GM12878 (cell line): Measurements from ENCODE around the gene PROKR1. TPM values are rescaled to one million over a fixed set of nuclear protein-coding genes. Genes with fewer than 3 reads are reported as not detected.

Experiments used
- ATAC-seq: fragments of 200-7000 bp; cut with Tn5 transposase; 3 replicates; pipeline ENCODE4 v1.9.1; 2020; ENCODE audit warnings: mild to moderate bottlenecking, moderate library complexity
- BruUV-seq: library from RNA; stranded (reverse); fragments of 400-500 nt; replicated peaks from 2 replicates; lab custom pipeline; 2021; lab: Mats Ljungman, UMichigan
- CTCF ChIA-PET: fragments of 300-600 bp; sonication (Branson Sonifier 250); formaldehyde crosslinking; extraction: SDS; loops from one replicate; lab custom pipeline; 2021; ENCODE audit warnings: inconsistent platforms; lab: Yijun Ruan, JAX
- POLR2A ChIA-PET: fragments of 350-600 bp; formaldehyde crosslinking; extraction: SDS; loops from one replicate; lab custom pipeline; 2021; ENCODE audit warnings: inconsistent platforms; lab: Charles Lee
- RAD21 ChIA-PET: fragments of 300-600 bp; sonication (Branson Sonifier 250); formaldehyde crosslinking; loops from one replicate; lab custom pipeline; 2023; ENCODE audit warnings: antibody characterized with exemption; ENCODE audit not compliant: unreplicated experiment; lab: Charles Lee
- SMC1A ChIA-PET: fragments of 300-600 bp; sonication (Branson Sonifier 250); formaldehyde crosslinking; loops from one replicate; lab custom pipeline; 2023; ENCODE audit not compliant: unreplicated experiment, uncharacterized antibody; lab: Charles Lee
- DNase-seq: peaks from one replicate; pipeline ENCODE4 v3.0.0-alpha.2; 2011; ENCODE audit warnings: low read depth, low spot score
- FAIRE-seq: peaks from 3 replicates; lab custom pipeline; 2011; peaks lifted over from hg19 to GRCh38; lab: Jason Lieb, UNC
- H2AFZ ChIP-seq: 2 replicates; pipeline ENCODE4 v1.6.0; 2011; ENCODE audit warnings: low read depth, low read length, control low read depth; ENCODE audit not compliant: control insufficient read depth
- H3K27ac ChIP-seq: 2 replicates; pipeline ENCODE4 v1.5.1; 2011; ENCODE audit warnings: control low read depth; ENCODE audit not compliant: control insufficient read depth, insufficient read depth
- H3K27me3 ChIP-seq, 2 experiments: replicated peaks in 1 of 2; 2 replicates each; pipeline versions ENCODE4 v1.6.0 to v1.6.1; 2011; ENCODE audit warnings: low read length in 1 of 2; ENCODE audit not compliant: control insufficient read depth in 2 of 2, insufficient read depth in 2 of 2
- H3K36me3 ChIP-seq, 2 experiments: 2 replicates each; pipeline ENCODE4 v1.5.1; 2011; ENCODE audit warnings: low read length in 1 of 2; ENCODE audit not compliant: control insufficient read depth in 2 of 2, insufficient read depth in 2 of 2
- H3K4me1 ChIP-seq: 2 replicates; pipeline ENCODE4 v1.6.1; 2011; ENCODE audit warnings: mild to moderate bottlenecking, low read length, moderate library complexity, mixed read lengths; ENCODE audit not compliant: control insufficient read depth, insufficient read depth
- H3K4me2 ChIP-seq: 2 replicates; pipeline ENCODE4 v1.6.0; 2011; ENCODE audit warnings: control low read depth; ENCODE audit not compliant: control insufficient read depth, insufficient read depth
- H3K4me3 ChIP-seq: fragments of 200-600 bp; sonication (generic); 2 replicates; pipeline ENCODE4 v1.5.1; 2016
- H3K79me2 ChIP-seq: 2 replicates; pipeline ENCODE4 v1.6.0; 2011; ENCODE audit warnings: low read length; ENCODE audit not compliant: control insufficient read depth, insufficient read depth
- H3K9ac ChIP-seq: 2 replicates; pipeline ENCODE4 v1.8.0; 2011; ENCODE audit warnings: low read length, control low read depth, mixed read lengths; ENCODE audit not compliant: control insufficient read depth, insufficient read depth
- H3K9me3 ChIP-seq: replicated peaks from 3 replicates; pipeline ENCODE4 v1.5.1; 2011; ENCODE audit warnings: mild to moderate bottlenecking, low read length; ENCODE audit not compliant: control insufficient read depth, insufficient read depth
- H4K20me1 ChIP-seq: 2 replicates; pipeline ENCODE4 v1.6.0; 2011; ENCODE audit not compliant: control insufficient read depth, insufficient read depth
- CBFB ChIP-seq: IDR thresholded peaks from 2 replicates; pipeline ENCODE4 v1.6.1; 2016; ENCODE audit warnings: antibody characterized with exemption, low read depth
- HDAC2 ChIP-seq: fragments of 200-600 bp; sonication (generic); IDR thresholded peaks from 2 replicates; pipeline ENCODE4 v1.6.1; 2017
- NR2F1 ChIP-seq: fragments of 450-650 bp; conservative IDR thresholded peaks from 2 replicates; pipeline ENCODE4 v1.6.1; 2017; ENCODE audit warnings: mild to moderate bottlenecking
- SP1 ChIP-seq: IDR thresholded peaks from one replicate; pipeline ENCODE4 v1.6.1; 2011; ENCODE audit warnings: low read depth, low read length
- TBL1XR1 ChIP-seq: IDR thresholded peaks from 2 replicates; pipeline ENCODE4 v1.6.1; 2012; ENCODE audit warnings: low read depth, low read length, improper control_type of control experiment
- ZNF274 ChIP-seq: IDR thresholded peaks from one replicate; pipeline ENCODE4 v1.8.0; 2011; ENCODE audit not compliant: insufficient read length, insufficient read depth
- WGBS: methylation state at CpG from one replicate; pipeline ENCODE4 v1.1.6; 2016; ENCODE audit warnings: low lambda C conversion rate; ENCODE audit not compliant: insufficient replicate concordance, insufficient coverage; ENCODE audit errors: missing lambda C conversion rate; 5-methylcytosine and 5-hydroxymethylcytosine counted together
- in situ Hi-C: fragments of 300-500 bp; cut with MboI; formaldehyde crosslinking; loops from 9 replicates; pipeline ENCODE4 v1.14.3; 2018; ENCODE audit warnings: mixed read lengths
- intact Hi-C: fragments of 100-400 bp; cut with micrococcal nuclease; formaldehyde crosslinking; loops from one replicate; pipeline ENCODE4 v1.14.2; 2022; ENCODE audit not compliant: unreplicated experiment
- polyA plus RNA-seq, 11 experiments: library from polyadenylated mRNA; depleted of rRNA in 4 of 11; unstranded in 6 of 11; stranded (reverse) in 5 of 11; fragments of >200 nt; fragmentation: Nextera tagmentation in 4 of 11; fragmentation: Illumina TruSeq in 1 of 11; extraction: Ambion mirVana in 4 of 11; extraction: Trizol in 1 of 11; gene quantifications; 1 replicate in 1 of 11; 2 replicates in 10 of 11; pipeline versions ENCODE4 v1.2.1 to v1.2.3, GENCODE V29; 2011 to 2016; ENCODE audit warnings: inconsistent platforms in 2 of 11, missing spikeins in 2 of 11, low read depth in 1 of 11
- total RNA-seq, 4 experiments: library from RNA; depleted of rRNA in 3 of 4; stranded (reverse); fragments of >200 nt in 3 of 4; fragmentation: Illumina TruSeq in 1 of 4; extraction: Trizol in 1 of 4; gene quantifications; 2 replicates each; pipeline versions ENCODE4 v1.2.1 to v1.2.3, GENCODE V29; 2013 to 2021
- TF ChIP-seq, protein P1 (sequence below): fragments of 450-650 bp; formaldehyde crosslinking; IDR thresholded peaks from 2 replicates; pipeline ENCODE4 v1.4.0; 2022; ENCODE audit warnings: mild to moderate bottlenecking, moderate library complexity
- TF ChIP-seq, protein P2 (sequence below): IDR thresholded peaks from 2 replicates; pipeline ENCODE4 v1.6.1; 2011; ENCODE audit warnings: low read depth, mild to moderate bottlenecking, low read length, moderate library complexity, borderline replicate concordance; ENCODE audit errors: extremely low read depth
- TF ChIP-seq, protein P3 (sequence below): IDR thresholded peaks from 2 replicates; pipeline ENCODE4 v1.6.1; 2012; ENCODE audit warnings: improper control_type of control experiment, low read depth, low read length; ENCODE audit not compliant: insufficient replicate concordance

PROKR1 gene
- total and polyA plus RNA-seq, 10 of the 15 experiments (the other 5 are each of a cell fraction or from before 2014, with no cell fraction given) = 0.01 to 0.02 TPM; not detected in 8

DNA sequence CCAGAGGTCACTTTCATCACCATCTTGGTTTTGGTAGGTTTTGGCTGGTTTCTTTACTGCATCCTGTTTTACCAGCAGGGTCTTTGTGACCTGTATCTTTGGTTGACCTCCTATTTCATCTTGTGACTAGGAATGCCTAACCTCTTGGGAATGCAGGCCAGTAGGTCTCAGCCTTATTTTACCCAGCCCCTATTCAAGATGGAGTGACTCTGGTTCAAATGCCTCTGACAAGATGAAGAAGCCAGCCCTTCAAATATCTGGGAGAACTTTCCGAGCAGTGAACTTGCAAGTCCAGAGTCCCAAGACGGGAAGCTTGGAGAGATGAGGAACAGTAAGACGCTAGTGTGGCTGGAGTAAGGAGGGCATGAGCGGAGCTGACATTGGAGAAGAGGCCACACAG, 28.6 kb downstream of the PROKR1 start:
- in situ Hi-C loops (no loop called here), intact Hi-C loops (no loop called here)
- ATAC-seq = no peak
- TF ChIP-seq, protein P1, sequence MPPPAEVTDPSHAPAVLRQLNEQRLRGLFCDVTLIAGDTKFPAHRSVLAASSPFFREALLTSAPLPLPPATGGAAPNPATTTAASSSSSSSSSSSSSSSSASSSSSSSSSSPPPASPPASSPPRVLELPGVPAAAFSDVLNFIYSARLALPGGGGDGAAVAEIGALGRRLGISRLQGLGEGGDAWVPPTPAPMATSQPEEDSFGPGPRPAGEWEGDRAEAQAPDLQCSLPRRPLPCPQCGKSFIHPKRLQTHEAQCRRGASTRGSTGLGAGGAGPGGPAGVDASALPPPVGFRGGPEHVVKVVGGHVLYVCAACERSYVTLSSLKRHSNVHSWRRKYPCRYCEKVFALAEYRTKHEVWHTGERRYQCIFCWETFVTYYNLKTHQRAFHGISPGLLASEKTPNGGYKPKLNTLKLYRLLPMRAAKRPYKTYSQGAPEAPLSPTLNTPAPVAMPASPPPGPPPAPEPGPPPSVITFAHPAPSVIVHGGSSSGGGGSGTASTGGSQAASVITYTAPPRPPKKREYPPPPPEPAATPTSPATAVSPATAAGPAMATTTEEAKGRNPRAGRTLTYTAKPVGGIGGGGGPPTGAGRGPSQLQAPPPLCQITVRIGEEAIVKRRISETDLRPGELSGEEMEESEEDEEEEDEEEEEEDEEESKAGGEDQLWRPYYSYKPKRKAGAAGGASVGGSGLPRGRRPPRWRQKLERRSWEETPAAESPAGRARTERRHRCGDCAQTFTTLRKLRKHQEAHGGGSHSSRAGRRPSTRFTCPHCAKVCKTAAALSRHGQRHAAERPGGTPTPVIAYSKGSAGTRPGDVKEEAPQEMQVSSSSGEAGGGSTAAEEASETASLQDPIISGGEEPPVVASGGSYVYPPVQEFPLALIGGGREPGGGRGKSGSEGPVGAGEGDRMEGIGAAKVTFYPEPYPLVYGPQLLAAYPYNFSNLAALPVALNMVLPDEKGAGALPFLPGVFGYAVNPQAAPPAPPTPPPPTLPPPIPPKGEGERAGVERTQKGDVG (CRISPR knock-in tag) = no peak
- no peak for TF ChIP-seq TBL1XR1
- no peak overlapping the region for H2AFZ ChIP-seq
- BruUV-seq = no TSS peak
- H3K9me3 ChIP-seq = no peaks in the 10 kb centered on the region; the same call in 1 of the 3 replicates
- H3K4me2 ChIP-seq = no peak overlapping the region
- no peaks in the 10 kb centered on the region for H3K27me3 ChIP-seq
- POLR2A ChIA-PET = no interaction called here
- no peaks in the 10 kb centered on the region for H3K36me3 ChIP-seq
- H3K27ac ChIP-seq = no peak overlapping the region
- no peak for FAIRE-seq
- H3K4me3 ChIP-seq = no peak overlapping the region
- no peak for DNase-seq
- SMC1A ChIA-PET = no interaction called here
- no peaks in the 10 kb centered on the region for H3K4me1 ChIP-seq
- H3K9ac ChIP-seq = no peak overlapping the region
- RAD21 ChIA-PET = no interaction called here
- 71% methylated on average over 4 of the region's 4 CpGs for WGBS
- no peaks in the 10 kb centered on the region for H3K79me2 ChIP-seq
- no peaks in the 10 kb centered on the region for H4K20me1 ChIP-seq
- CTCF ChIA-PET = no interaction called here

DNA sequence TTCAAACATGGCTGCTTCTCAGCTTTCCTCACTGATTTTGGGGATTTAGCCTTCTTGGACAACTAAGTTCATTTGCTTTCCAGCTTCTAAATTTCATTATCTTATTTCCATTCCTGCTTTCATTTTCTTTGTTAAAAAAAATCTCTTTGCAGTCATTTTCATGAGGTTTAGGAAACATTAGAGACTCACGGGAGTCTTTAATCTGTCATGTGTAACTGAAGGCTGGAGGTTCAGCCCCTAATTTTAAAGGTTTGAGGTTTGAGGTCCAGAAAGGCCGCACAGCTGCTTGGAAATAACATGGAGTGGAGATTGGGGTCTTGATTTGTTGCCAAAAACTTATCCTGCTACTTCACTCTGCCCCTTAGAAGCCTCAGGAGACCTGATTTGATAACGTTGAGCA, 30.3 kb downstream of the PROKR1 start:
- no peaks in the 10 kb centered on the region for H4K20me1 ChIP-seq
- H3K9ac ChIP-seq = no peak overlapping the region
- no peak overlapping the region for H2AFZ ChIP-seq
- no peak overlapping the region for H3K4me3 ChIP-seq
- H3K27me3 ChIP-seq = no peaks in the 10 kb centered on the region
- intact Hi-C loops (no loop called here), in situ Hi-C loops (no loop called here)
- BruUV-seq = no TSS peak
- SMC1A ChIA-PET = interaction anchor here (1.4 kb wide), 1 partner anchor 38 kb away, joined by 3 read pairs; no protein-coding TSS in a partner anchor
- no peaks in the 10 kb centered on the region; the same call in 1 of the 3 replicates for H3K9me3 ChIP-seq
- H3K79me2 ChIP-seq = no peaks in the 10 kb centered on the region
- FAIRE-seq (no peak), DNase-seq (no peak), ATAC-seq (no peak)
- H3K4me2 ChIP-seq = no peak overlapping the region
- H3K27ac ChIP-seq = no peak overlapping the region
- CTCF ChIA-PET = no interaction called here
- 13% methylated on average over 3 of the region's 3 CpGs for WGBS
- RAD21 ChIA-PET = interaction anchor here (0.5 kb wide), 1 partner anchor 794 kb away, joined by 3 read pairs; no protein-coding TSS in a partner anchor
- no peaks in the 10 kb centered on the region for H3K36me3 ChIP-seq
- H3K4me1 ChIP-seq = no peaks in the 10 kb centered on the region
- POLR2A ChIA-PET = no interaction called here
- TF ChIP-seq, protein P2, sequence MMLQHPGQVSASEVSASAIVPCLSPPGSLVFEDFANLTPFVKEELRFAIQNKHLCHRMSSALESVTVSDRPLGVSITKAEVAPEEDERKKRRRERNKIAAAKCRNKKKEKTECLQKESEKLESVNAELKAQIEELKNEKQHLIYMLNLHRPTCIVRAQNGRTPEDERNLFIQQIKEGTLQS = no peak
- TF ChIP-seq, protein P3, sequence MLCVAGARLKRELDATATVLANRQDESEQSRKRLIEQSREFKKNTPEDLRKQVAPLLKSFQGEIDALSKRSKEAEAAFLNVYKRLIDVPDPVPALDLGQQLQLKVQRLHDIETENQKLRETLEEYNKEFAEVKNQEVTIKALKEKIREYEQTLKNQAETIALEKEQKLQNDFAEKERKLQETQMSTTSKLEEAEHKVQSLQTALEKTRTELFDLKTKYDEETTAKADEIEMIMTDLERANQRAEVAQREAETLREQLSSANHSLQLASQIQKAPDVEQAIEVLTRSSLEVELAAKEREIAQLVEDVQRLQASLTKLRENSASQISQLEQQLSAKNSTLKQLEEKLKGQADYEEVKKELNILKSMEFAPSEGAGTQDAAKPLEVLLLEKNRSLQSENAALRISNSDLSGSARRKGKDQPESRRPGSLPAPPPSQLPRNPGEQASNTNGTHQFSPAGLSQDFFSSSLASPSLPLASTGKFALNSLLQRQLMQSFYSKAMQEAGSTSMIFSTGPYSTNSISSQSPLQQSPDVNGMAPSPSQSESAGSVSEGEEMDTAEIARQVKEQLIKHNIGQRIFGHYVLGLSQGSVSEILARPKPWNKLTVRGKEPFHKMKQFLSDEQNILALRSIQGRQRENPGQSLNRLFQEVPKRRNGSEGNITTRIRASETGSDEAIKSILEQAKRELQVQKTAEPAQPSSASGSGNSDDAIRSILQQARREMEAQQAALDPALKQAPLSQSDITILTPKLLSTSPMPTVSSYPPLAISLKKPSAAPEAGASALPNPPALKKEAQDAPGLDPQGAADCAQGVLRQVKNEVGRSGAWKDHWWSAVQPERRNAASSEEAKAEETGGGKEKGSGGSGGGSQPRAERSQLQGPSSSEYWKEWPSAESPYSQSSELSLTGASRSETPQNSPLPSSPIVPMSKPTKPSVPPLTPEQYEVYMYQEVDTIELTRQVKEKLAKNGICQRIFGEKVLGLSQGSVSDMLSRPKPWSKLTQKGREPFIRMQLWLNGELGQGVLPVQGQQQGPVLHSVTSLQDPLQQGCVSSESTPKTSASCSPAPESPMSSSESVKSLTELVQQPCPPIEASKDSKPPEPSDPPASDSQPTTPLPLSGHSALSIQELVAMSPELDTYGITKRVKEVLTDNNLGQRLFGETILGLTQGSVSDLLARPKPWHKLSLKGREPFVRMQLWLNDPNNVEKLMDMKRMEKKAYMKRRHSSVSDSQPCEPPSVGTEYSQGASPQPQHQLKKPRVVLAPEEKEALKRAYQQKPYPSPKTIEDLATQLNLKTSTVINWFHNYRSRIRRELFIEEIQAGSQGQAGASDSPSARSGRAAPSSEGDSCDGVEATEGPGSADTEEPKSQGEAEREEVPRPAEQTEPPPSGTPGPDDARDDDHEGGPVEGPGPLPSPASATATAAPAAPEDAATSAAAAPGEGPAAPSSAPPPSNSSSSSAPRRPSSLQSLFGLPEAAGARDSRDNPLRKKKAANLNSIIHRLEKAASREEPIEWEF = no peak
- TF ChIP-seq ZNF274 = no peak
- TF ChIP-seq NR2F1 = no peak
- no peak for TF ChIP-seq CBFB
- TF ChIP-seq HDAC2 = no peak
- TF ChIP-seq SP1 = no peak
